CMK (cell line): Measurements from ENCODE around the gene ALG13.
"Not testable (repeated sequence)": the region's sequence is repeated elsewhere in the genome, so short reads cannot be mapped to it uniquely, and the experiment has no call there.

ENCODE experiments used
- DNase-seq: peaks from one replicate; pipeline ENCODE4 v3.0.0-alpha.2; 2010; ENCODE audit warnings: low read depth

ALG13 gene

GRCh38 chrX:111759686-111760085 is 78.7 kb downstream of the ALG13 start:
- DNase-seq: no peak

DNA sequence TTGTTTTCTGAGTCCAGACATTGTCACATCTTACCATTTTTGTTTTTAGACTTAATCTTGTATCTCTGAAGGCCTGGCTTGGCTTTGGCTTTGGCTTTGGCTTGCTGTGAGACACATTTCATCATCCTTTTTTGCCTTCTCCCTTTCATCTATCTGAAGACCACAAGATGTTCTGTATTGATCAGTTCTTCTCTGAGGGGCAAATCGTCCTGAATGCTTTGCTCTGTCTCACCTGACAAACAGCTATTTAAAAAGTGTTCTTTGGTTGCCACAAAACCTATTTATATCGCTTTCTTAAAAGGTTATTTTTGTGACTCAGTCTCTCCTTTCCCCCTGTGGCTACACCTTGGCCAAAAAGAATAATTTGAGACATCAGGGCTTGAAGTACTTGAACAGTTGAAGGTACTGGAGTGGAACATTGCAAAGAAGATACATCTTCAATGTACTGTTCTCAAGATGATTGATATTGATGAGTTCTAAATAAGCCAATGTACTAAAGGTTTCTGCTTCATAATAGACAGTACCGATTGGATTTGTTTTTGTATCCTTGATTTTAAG is 80.7 kb downstream of the ALG13 start:
- no peak for DNase-seq

DNA sequence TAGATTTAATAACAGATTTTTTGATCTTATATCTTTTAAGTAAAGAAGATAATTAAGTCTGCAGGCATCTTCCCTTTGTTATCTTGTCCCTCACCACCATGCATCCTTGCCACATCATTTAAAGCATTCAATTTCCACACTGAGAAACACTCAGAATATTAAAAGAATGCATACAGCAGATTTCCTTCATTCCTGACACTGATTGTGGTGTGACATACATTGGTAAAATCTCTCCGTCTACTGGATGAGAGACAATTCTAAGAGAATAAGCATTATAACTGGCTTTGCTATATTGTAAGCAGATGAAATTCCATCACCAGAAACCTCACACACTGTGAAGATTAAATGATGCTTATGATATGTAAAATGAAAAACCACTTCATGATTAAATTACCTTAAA is 97.6 kb downstream of the ALG13 start:
- no peak for DNase-seq

DNA sequence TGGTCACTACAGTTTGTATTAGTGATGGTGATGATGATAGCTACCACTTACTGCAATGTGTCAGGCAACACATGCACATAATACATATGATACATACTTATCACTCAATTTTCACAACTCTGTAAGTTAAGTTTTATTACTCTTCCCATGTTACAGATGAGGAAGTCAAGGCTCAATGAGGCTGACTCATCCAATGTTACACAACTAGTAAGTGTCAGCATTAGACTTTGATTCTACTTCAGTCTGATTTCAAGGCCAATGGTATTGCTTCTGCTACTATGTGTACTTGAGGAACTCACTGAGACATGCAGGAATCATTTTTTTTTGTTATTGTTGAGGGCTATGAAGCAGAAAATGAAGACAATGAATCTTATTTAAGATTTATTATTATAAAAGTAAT is 98.6 kb downstream of the ALG13 start:
- no peak for DNase-seq

- DNase-seq: no peak
Observed at GRCh38 chrX:111784667-111785066, 103.7 kb downstream of the ALG13 start.

GRCh38 chrX:111790054-111790453 is 109.1 kb downstream of the ALG13 start:
- not testable (repeated sequence) for DNase-seq
